Neural progenitor cell (in vitro differentiated cells): ENCODE measurements around the gene PBX4. TPM values are rescaled to one million over a fixed set of nuclear protein-coding genes. Genes with fewer than 3 reads are reported as not detected.

Experiments
- DNase-seq: peaks from one replicate; pipeline ENCODE4 v3.0.0-alpha.2; 2016; ENCODE audit warnings: low spot score
- H2AFZ ChIP-seq: fragments of 200-600 bp; sonication (generic); replicated peaks from 2 replicates; pipeline ENCODE4 v1.6.1; 2016; ENCODE audit warnings: antibody characterized with exemption
- H3F3A ChIP-seq: fragments of 200-600 bp; sonication (generic); 2 replicates; pipeline ENCODE4 v1.6.1; 2016; ENCODE audit warnings: antibody characterized with exemption, low read depth
- H3K27ac ChIP-seq: fragments of 200-600 bp; sonication (generic); 2 replicates; pipeline ENCODE4 v1.5.1; 2016; ENCODE audit warnings: mild to moderate bottlenecking
- H3K27me3 ChIP-seq: fragments of 200-600 bp; sonication (generic); 2 replicates; pipeline ENCODE4 v1.6.1; 2016; ENCODE audit warnings: mild to moderate bottlenecking, moderate library complexity
- H3K36me3 ChIP-seq: fragments of 200-600 bp; sonication (generic); 2 replicates; pipeline ENCODE4 v1.5.1; 2016
- H3K4me1 ChIP-seq: fragments of 200-600 bp; sonication (generic); 2 replicates; pipeline ENCODE4 v1.6.1; 2016; ENCODE audit warnings: mixed run types
- H3K4me2 ChIP-seq: fragments of 200-600 bp; sonication (generic); 2 replicates; pipeline ENCODE4 v1.6.1; 2016
- H3K4me3 ChIP-seq: fragments of 200-600 bp; sonication (generic); 2 replicates; pipeline ENCODE4 v1.5.1; 2016
- H3K79me2 ChIP-seq: fragments of 200-600 bp; sonication (generic); 2 replicates; pipeline ENCODE4 v1.6.1; 2016; ENCODE audit warnings: low read depth
- H3K9ac ChIP-seq: fragments of 200-600 bp; sonication (generic); 2 replicates; pipeline ENCODE4 v1.6.1; 2016
- H3K9me3 ChIP-seq: fragments of 200-600 bp; sonication (generic); 2 replicates; pipeline ENCODE4 v1.5.1; 2016; ENCODE audit warnings: low read depth
- H4K20me1 ChIP-seq: fragments of 200-600 bp; sonication (generic); 2 replicates; pipeline ENCODE4 v1.6.1; 2016; ENCODE audit warnings: low read depth
- H3K27ac Mint-ChIP-seq: 3 replicates; pipeline ENCODE4 v1.8.0; 2021; ENCODE audit warnings: mixed read lengths
- H3K27me3 Mint-ChIP-seq: 2 replicates; pipeline ENCODE4 v1.8.0; 2022; ENCODE audit warnings: low read depth, mild to moderate bottlenecking, inconsistent platforms, moderate library complexity, mixed read lengths; ENCODE audit not compliant: insufficient read depth
- H3K36me3 Mint-ChIP-seq: 3 replicates; pipeline ENCODE4 v1.8.0; 2021; ENCODE audit warnings: mixed read lengths
- H3K4me1 Mint-ChIP-seq: 3 replicates; pipeline ENCODE4 v1.8.0; 2021; ENCODE audit warnings: mixed read lengths
- H3K4me3 Mint-ChIP-seq: 3 replicates; pipeline ENCODE4 v1.8.0; 2021; ENCODE audit warnings: mild to moderate bottlenecking, moderate library complexity, mixed read lengths
- H3K9me3 Mint-ChIP-seq: 3 replicates; pipeline ENCODE4 v1.8.0; 2020; ENCODE audit warnings: mixed read lengths
- EZH2 ChIP-seq: fragments of 200-600 bp; sonication (generic); IDR thresholded peaks from 2 replicates; pipeline ENCODE4 v1.6.1; 2017; ENCODE audit warnings: antibody characterized with exemption, mild to moderate bottlenecking, moderate library complexity
- EZH2phosphoT487 ChIP-seq: fragments of 200-600 bp; sonication (generic); IDR thresholded peaks from 2 replicates; pipeline ENCODE4 v1.6.1; 2017; ENCODE audit warnings: antibody characterized with exemption
- total RNA-seq: library from RNA; depleted of rRNA; stranded (reverse); fragments of >200 nt; gene quantifications from 2 replicates; pipeline ENCODE4 v1.2.3, GENCODE V29; 2015; ENCODE audit warnings: low replicate concordance
- TF ChIP-seq, protein P1 (sequence below): fragments of 200-600 bp; sonication (generic); IDR thresholded peaks from 2 replicates; pipeline ENCODE4 v1.5.1; 2017; ENCODE audit warnings: antibody characterized with exemption, mild to moderate bottlenecking

The PBX4 gene
- total RNA-seq, 1 donor from 2014 or later: 3.2 TPM

- no peak overlapping the region for H2AFZ ChIP-seq
- peaks cover 18% of the 10 kb centered on the region for H3K36me3 Mint-ChIP-seq
- no peak overlapping the region for H3K9ac ChIP-seq
- H3K27ac Mint-ChIP-seq: no peak overlapping the region
- no peaks in the 10 kb centered on the region for H3K9me3 ChIP-seq
- H4K20me1 ChIP-seq: no peaks in the 10 kb centered on the region
- no peaks in the 10 kb centered on the region for H3K27me3 ChIP-seq
- H3K36me3 ChIP-seq: no peaks in the 10 kb centered on the region
- H3K4me3 Mint-ChIP-seq: no peak overlapping the region
- H3K4me1 ChIP-seq: no peaks in the 10 kb centered on the region
- no peaks in the 10 kb centered on the region for H3K79me2 ChIP-seq
- H3K4me2 ChIP-seq: no peak overlapping the region
- no peaks in the 10 kb centered on the region for H3F3A ChIP-seq
- H3K27ac ChIP-seq: no peak overlapping the region
- H3K27me3 Mint-ChIP-seq: peaks cover 4% of the 10 kb centered on the region
- no peak for DNase-seq
- no peak for TF ChIP-seq EZH2
- TF ChIP-seq EZH2phosphoT487: no peak
- TF ChIP-seq, protein P1, sequence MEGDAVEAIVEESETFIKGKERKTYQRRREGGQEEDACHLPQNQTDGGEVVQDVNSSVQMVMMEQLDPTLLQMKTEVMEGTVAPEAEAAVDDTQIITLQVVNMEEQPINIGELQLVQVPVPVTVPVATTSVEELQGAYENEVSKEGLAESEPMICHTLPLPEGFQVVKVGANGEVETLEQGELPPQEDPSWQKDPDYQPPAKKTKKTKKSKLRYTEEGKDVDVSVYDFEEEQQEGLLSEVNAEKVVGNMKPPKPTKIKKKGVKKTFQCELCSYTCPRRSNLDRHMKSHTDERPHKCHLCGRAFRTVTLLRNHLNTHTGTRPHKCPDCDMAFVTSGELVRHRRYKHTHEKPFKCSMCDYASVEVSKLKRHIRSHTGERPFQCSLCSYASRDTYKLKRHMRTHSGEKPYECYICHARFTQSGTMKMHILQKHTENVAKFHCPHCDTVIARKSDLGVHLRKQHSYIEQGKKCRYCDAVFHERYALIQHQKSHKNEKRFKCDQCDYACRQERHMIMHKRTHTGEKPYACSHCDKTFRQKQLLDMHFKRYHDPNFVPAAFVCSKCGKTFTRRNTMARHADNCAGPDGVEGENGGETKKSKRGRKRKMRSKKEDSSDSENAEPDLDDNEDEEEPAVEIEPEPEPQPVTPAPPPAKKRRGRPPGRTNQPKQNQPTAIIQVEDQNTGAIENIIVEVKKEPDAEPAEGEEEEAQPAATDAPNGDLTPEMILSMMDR: no peak
- no peaks in the 10 kb centered on the region for H3K9me3 Mint-ChIP-seq
- no peak overlapping the region for H3K4me3 ChIP-seq
- H3K4me1 Mint-ChIP-seq: peaks cover 3% of the 10 kb centered on the region
These were observed 18.7 kb upstream of the PBX4 start for GRCh38 chr19:19637186-19637522.

GRCh38 chr19:19636573-19637185 lies 18.2 kb upstream of the PBX4 start:
- no peaks in the 10 kb centered on the region for H3K9me3 Mint-ChIP-seq
- Histone ChIP-seq H3K27me3 (no peaks in the 10 kb centered on the region), H3K9ac (no peak overlapping the region), H3K4me3 (no peak overlapping the region), H3K36me3 (no peaks in the 10 kb centered on the region), H3K9me3 (no peaks in the 10 kb centered on the region), H3F3A (no peaks in the 10 kb centered on the region), H3K79me2 (no peaks in the 10 kb centered on the region), H3K27ac (no peak overlapping the region), H2AFZ (no peak overlapping the region), H4K20me1 (no peaks in the 10 kb centered on the region), H3K4me2 (no peak overlapping the region), H3K4me1 (no peaks in the 10 kb centered on the region)
- H3K4me3 Mint-ChIP-seq: no peak overlapping the region
- TF ChIP-seq, protein P1: no peak
- TF ChIP-seq EZH2 (no peak), EZH2phosphoT487 (no peak)
- DNase-seq: no peak
- H3K27ac Mint-ChIP-seq: no peak overlapping the region
- no peaks in the 10 kb centered on the region for H3K4me1 Mint-ChIP-seq
- H3K36me3 Mint-ChIP-seq: peaks cover 18% of the 10 kb centered on the region
- peaks cover 4% of the 10 kb centered on the region for H3K27me3 Mint-ChIP-seq

DNA sequence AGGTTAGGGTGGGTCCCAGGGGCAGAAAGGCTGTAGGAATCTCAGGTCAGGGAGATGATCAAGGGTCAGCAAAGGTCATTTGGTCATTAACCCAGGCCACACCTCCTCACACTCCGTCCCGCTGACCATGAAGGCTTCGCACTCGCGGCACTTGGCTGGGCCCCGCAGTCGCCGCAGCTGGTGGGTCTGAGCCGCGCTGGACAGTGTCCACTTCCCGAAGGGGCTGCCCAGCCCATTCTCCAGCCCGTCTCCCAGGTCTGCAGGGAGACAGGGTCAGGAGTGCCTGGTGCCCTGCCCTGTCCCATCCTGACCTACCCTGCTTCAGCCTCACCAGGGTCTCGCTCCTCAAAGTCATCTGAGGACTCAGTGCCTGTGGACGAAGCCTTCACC lies 16.8 kb upstream of the PBX4 start:
- no peaks in the 10 kb centered on the region for H4K20me1 ChIP-seq
- H2AFZ ChIP-seq: no peak overlapping the region
- H3K79me2 ChIP-seq: no peaks in the 10 kb centered on the region
- no peaks in the 10 kb centered on the region for H3F3A ChIP-seq
- Mint-ChIP-seq H3K4me1 (no peaks in the 10 kb centered on the region), H3K36me3 (peaks cover 18% of the 10 kb centered on the region), H3K27me3 (peaks cover 4% of the 10 kb centered on the region), H3K27ac (no peak overlapping the region), H3K4me3 (no peak overlapping the region), H3K9me3 (no peaks in the 10 kb centered on the region)
- H3K9me3 ChIP-seq: no peaks in the 10 kb centered on the region
- TF ChIP-seq EZH2: no peak
- no peak overlapping the region for H3K9ac ChIP-seq
- no peak overlapping the region for H3K27ac ChIP-seq
- H3K4me3 ChIP-seq: no peak overlapping the region
- no peaks in the 10 kb centered on the region for H3K4me1 ChIP-seq
- no peak overlapping the region for H3K4me2 ChIP-seq
- DNase-seq: no peak
- H3K27me3 ChIP-seq: no peaks in the 10 kb centered on the region
- H3K36me3 ChIP-seq: no peaks in the 10 kb centered on the region

GRCh38 chr19:19634516-19635312 lies 16.2 kb upstream of the PBX4 start:
- Mint-ChIP-seq H3K27me3 (peaks cover 3% of the 10 kb centered on the region), H3K4me1 (no peaks in the 10 kb centered on the region), H3K9me3 (no peaks in the 10 kb centered on the region), H3K36me3 (peaks cover 18% of the 10 kb centered on the region), H3K4me3 (no peak overlapping the region), H3K27ac (no peak overlapping the region)
- no peaks in the 10 kb centered on the region for H3K9me3 ChIP-seq
- DNase-seq: no peak
- H4K20me1 ChIP-seq: no peaks in the 10 kb centered on the region
- H3K79me2 ChIP-seq: no peaks in the 10 kb centered on the region
- no peak overlapping the region for H3K4me3 ChIP-seq
- H3K36me3 ChIP-seq: no peaks in the 10 kb centered on the region
- H3K9ac ChIP-seq: no peak overlapping the region
- no peaks in the 10 kb centered on the region for H3K4me1 ChIP-seq
- no peak overlapping the region for H2AFZ ChIP-seq
- no peak for TF ChIP-seq EZH2
- TF ChIP-seq EZH2phosphoT487: no peak
- TF ChIP-seq, protein P1: no peak
- no peaks in the 10 kb centered on the region for H3F3A ChIP-seq
- H3K4me2 ChIP-seq: no peak overlapping the region
- H3K27me3 ChIP-seq: no peaks in the 10 kb centered on the region
- no peak overlapping the region for H3K27ac ChIP-seq
